Mucosa of gallbladder (tissue), 1 donor: ENCODE measurements around the gene JAM3. TPM values are rescaled to one million over a fixed set of nuclear protein-coding genes. Genes with fewer than 3 reads are reported as not detected.
"Not testable (repeated sequence)": the region's sequence is repeated elsewhere in the genome, so short reads cannot be mapped to it uniquely, and the experiment has no call there.

ENCODE experiments used
- DNase-seq: peaks from one replicate; pipeline ENCODE4 v3.0.0-alpha.2; 2020; ENCODE audit warnings: low spot score
- total RNA-seq: library from RNA; stranded (reverse); gene quantifications from one replicate; pipeline ENCODE4 v1.2.1, GENCODE V29; 2021
- donor health status: DM: no; HTN: no; CAD: no.

Gene JAM3
- total RNA-seq, 1 donor from 2014 or later, result 50.3 TPM

DNA sequence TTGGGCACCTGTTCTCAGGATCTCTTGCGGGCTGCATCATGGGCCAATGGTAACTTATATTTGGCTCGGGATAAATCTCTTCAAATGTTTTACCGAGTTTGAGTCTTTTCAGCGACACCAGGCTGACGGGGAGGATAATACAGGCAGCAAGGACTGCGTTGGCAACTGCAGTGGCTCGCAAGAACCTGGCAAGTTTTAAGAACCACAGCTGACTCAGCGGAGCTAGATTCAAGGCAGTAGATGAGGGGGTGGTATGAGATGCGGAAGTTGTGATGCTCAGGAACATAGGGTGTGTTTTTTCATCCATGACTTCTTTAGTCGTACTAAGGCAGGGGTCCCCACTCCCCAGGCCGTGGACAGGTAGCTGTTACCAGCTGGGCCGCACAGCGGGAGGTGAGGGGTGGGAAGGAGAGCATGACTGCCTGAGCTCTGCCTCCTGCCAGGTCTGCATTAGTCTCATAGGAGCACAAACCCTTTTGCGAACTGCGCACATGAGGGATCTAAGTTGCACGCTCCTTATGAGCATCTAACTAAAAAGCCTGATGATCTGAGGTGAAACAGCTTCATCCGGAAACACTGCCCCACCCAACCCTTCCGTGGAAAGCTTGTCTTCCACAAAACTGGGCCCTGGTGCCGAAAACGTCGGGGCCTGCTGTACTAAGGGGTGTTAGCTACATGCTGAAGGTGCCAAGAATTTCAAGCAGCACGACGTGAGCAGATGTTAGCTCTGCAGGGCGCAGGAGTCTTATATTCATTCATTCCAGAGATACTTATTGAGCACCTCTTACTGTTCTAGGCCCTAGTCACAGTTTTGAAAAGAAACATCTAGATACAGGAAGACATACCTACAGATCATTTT lies 6.4 kb upstream of the JAM3 start:
- no peak for DNase-seq

DNA sequence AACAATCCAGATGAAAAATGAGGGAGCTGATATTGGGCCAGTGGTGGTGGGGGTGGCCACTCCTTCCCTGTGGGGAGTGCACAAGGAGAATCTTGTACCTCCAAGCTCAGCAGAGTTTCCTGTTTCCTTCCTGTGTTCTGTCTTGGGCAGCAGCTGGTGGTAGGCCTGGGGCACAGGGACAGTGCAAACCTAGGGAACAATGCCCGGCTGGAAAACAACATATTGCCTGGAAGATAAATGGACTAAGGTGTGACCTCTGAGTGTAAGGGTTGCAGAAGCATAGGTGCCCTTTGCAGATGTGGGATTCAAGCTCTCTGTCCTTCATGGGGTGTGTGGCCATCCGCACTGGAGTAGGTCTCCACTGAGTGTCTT lies 5.8 kb upstream of the JAM3 start:
- DNase-seq, result no peak

DNA sequence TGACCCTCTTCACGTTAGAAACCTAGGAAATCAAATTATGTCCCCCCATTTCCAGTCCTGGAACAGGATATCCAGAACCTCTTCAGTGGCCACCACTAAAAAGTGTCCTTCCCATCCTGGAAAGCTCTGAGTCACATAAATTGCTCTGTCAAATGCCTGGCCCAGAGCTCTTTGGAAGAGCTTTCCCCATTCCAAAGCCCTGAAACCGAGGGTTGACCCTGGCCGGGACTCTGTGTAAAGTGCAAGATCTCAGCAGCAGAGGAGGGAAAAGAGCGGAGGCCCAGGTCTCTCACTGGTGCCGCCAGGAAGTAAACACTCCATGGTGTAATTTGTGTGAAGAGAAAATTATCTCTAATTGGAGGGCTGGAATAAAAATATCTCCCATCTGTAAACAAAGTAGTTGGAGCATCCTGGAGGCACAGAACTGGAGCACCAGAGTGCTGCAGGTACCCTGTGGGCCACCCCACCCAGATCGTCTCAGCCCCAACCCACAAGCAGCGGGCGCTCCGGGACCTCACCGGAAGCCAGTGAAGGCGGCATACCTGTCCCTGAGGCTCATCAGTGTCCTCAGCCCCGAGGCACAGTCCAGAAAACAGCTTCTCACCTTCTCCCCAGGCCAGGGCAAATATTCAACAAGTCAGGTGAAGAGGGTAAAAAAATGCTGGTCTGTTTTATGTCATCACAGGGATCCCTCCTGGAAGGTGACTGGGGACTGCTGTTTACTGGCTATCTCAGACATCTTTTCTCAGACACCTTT lies 4.7 kb upstream of the JAM3 start:
- no peak for DNase-seq

DNA sequence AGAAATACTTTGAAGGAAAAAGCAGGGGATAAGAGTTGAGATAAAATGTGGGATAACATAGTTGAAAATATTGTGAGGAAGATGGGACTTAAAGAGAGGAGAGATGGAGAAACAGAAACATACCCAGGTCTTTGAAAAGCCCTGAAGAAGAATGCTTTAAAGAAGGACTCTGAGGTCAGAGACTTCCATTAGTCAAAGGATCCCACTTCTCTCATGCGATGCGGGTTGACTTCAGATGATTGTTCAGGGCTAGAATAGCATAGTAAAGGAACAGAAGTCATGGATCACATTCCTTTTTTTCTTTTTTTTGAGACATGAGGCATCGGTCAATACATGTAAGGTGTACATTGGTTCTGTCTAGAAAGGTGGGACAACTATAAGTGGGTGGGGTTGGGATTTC lies 3.5 kb upstream of the JAM3 start:
- no peak for DNase-seq

DNA sequence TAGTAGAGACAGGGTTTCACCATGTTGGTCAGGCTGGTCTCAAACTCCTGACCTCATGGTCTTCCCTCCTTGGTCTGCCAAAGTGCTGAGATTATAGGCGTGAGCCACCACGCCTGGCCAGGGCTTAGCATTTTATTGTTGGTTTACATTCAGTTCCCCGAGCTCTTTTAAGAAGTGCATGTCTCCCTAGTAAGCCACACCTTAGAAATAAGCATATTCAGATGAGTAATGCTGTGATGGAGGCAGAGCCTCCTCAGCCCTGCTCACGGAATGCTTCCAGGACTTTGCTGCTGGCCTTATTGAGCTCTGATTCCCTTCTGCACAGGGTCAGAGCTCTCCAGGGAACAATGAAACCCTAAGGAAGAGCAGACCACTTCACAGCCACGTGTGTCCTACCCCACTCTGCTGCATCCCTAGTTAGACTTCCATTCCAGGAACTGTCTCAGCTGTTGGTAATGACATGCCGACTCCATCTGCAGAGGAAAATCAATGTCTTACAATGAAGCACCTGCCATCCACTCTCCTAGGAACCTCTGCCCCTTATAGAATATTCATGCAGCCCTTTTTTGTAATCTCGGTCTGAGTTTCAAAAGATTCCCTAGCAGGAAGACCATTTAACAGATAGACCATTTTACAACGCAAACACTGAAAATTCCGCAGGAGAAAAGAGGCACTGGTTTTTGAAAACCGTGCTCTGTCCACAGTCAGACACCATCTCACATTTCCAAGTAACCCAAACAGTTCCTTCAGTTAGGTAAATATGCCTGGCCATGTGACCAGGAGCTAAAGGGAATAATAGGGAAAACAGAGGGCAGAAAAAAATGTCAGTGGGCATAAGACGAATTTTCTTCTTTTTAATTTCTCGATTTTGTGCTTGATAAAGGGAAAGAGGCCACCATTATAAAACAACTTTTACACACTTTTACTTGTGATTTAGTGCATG lies 1.7 kb upstream of the JAM3 start:
- no peak for DNase-seq

DNA sequence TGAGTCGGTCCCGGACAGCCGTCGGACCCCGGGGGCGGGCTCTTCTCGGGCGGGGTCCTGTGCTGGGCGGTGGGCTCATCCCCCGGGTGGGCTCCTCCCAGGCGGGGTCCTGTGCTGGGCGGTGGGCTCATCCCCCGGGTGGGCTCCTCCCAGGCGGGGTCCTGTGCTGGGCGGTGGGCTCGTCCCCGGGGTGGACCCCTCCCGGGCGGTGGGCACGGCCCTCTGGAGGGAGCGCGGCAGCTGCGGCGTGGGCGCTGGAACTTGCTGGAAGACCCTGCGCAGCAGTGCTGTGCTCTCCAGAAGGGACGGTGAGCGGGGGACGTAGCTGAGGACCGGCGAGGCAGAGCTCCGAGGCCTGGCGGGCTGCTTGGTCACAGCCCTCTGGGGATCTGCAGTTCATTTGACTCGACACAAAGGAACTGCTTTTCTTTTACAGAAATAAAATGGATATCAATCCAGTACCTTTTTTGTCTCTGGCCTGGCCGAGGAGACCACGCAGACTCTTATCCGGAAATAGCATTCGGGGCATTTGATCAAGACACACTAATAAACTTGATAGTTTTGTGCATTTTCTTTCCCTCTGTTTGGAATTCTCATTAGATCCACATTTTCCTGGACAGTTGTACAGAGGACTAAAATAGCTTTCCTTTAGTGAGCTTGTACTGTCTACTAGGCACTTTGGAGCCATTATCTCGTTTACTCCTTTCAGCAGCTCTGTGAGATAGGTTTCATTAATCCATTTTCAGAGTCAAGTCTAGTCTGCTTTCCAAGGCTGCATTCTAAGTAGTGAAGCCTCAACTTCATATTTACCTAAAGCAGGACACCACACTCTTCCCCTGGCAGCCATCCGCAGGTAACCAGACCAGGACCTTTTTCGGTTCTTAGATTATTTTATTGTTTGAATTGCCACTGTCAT lies 812 bp downstream of the JAM3 start:
- DNase-seq, result no peak

DNA sequence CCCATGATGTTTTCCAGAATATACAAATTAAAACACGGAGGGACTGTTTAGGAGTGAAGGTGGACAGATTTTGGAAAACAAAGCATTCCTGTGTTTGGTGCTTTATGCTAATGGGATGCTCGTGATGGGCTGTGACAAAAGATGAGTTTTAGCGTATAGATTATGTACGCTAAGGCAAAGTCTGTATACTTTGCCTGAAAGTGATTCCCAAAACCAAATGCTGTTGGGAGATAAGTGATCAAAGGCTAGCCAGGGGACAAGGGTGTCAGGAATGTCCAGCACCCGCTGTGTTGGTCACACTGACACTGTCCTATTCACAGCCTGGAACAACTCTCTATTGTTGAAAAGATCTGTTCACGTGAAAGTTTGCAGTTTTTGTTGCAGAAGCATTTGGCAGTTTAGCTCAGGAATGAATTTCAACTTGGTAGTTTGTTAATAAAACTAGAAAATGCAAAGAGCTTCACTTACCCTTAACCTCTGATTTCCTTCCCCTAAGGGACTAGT lies 1.5 kb downstream of the JAM3 start:
- no peak for DNase-seq

DNA sequence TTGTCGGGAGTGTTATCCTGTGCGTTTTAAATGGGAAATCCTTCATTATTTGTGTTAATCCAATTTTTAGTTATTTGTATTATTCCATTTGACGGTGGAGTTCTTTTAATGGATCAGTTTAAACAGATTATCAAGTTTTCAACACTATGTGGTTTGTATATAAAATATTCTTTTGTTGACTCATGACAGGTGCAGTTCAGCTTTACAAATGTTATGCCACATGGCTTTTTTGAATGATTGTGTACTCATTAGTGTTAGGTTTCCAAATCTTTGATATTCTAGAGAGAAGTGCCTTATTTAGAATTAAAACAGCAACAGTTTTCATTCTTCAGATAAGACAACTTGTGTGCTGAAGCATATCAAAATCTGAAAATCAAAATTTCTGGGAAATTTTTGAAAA lies 2.4 kb downstream of the JAM3 start:
- DNase-seq, result no peak

DNA sequence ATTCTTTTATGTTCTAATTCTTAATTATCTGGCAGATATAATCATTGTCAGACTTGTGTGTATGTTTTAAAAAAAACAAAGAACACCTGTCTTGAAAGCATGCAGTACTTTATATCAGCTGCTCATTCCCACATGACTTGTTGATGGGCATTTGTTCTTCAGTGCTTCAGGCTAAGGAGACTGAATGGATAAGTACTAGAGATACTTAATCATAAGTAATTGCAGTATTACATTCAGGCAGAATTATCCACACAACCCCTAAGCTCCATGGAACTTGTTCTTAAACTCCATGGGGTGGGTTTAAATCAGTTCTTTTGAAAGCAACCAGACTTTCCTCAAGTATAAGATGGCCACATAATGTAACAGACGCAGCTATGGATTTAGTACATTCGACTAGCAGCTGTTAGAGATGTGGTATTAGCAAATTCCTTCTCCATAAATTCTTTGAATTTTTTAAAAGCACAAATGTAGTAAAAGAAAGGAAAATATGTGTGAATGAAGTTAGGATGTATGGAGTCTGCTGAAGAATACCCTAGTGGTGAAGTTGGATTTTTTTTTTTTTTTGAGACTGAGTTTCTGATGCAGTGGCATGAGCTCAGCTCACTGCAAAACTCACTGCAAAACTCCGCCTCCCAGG lies 3.0 kb downstream of the JAM3 start:
- no peak for DNase-seq

DNA sequence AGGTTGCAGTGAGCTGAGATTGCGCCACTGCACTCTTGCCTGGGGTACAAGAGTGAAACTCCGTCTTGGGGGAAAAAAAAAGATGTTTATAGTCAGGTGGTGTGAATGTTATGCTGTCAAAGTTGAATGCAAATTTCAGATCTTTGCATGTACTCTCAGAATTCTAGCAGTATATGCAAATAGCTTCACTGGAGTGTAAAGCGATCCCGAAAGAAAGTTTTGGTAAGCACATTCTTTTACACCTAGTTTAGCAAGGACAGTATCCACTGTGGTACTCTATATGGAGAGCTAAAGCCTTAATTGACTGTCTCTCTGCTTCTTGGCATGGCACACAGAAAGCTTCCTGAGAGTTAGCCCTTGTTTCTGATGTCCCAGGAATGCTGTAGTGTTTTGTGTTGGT lies 4.0 kb downstream of the JAM3 start:
- no peak for DNase-seq

DNA sequence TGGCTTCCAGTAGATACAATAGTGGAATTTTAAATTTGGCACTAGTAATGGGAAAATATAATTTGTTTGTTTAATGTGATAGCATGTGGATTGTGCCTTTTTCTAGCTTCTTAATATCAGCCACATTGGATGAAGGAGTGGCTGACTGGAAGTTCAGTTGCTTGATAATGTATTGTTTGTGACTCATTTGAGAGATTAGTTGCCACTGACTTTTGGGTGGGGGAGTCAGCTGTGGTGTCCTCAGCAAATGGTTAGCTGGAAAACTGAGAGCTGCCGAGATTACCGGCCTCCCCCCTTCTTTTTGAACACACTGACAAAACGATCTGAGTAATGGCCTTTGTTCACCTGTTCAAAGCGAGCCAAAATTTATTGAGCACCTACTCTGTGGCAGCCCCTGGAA lies 5.5 kb downstream of the JAM3 start:
- no peak for DNase-seq

DNA sequence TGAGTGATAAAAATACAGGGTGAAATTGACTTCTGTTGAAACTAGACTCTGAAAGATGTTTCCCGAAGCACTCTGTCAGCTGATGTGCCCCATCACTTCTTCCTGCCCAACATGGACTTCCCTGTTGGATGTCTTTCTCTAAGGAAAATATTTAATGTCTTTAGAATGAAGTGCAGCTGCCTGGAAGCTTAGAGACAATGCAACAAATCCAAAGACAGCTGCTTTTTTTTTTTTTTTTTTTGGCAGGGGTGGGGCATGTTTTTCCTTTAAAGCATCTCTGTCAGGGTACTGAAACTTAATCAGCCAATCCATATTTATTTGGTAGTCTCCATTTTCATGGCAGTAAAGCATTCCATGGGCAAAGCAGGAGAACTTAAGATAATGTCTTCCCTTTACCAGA lies 5.9 kb downstream of the JAM3 start:
- DNase-seq, result no peak

DNA sequence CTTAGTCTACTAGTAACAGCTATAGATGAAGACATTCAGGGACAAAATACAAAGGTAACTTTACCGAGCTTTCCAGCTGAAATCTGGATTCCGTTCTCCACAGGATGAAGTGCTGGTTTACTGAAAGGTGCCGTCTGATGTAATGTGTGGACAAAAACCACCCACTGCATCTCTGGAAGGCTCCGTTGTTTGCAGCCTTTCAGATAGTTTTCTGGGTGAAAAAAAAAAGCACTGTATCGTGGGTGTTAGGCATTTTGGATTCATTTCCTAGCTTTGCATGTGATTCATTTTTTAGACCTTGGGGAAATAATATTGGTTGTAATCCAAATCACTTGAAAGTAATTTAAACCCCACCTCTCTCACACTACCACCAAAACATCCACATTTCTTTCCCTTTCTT lies 10.4 kb downstream of the JAM3 start:
- no peak for DNase-seq

DNA sequence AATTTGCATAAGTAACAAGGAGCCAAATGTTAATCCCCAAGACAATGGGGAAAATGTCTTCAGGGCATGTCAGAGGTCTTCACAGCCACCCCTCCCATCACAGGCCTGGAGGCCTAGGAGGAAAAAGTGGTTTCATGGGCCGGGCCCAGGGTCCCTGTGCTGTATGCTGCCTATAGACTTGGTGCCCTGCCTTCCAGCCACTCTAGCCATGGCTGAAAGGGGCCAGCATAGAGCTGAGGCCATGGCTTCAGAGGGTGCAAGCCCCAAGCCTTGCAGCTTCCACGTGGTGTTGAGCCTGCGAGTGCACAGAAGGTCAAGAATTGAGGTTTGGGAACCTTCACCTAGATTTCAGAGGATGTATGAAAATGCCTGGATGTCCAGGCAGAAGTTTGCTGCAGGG lies 12.4 kb downstream of the JAM3 start:
- DNase-seq, result not testable (repeated sequence)

DNA sequence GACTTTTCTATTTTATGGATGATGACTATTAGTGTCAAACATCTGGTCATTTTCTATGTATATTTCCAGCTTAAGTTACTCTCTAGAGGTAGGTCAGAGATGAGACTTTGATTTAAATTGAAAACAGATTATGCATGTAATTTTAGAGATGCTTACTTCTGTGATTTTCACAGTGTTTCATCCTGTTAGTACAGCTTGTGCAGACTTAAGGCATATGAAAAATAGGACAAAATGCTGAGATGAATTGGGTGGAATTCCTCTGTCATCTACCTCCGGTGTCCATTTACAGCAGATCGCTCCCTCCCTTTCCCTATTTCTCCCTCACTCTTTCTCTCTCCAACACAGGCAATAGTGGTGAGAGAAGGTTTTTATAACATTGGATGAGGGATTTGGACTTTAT lies 14.1 kb downstream of the JAM3 start:
- no peak for DNase-seq

DNA sequence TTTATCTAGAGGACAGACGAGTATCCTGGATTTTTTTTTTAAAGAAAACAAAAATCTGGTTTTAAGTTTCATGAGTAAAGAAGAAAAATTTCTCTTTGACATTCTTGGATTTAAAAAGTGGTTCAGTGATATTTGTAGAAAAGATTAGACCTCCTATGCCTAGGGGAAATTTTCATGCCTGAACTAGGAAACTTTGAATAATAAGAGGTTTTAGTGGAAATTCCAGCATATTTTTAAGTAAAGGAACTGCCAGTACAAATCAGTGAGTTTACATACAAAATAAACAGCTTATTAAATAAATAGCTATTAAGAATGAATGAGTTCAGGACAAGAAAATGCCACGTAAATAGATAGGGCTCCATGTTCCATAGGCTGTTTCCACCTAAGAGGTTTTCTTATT lies 17.5 kb downstream of the JAM3 start:
- DNase-seq, result no peak

DNA sequence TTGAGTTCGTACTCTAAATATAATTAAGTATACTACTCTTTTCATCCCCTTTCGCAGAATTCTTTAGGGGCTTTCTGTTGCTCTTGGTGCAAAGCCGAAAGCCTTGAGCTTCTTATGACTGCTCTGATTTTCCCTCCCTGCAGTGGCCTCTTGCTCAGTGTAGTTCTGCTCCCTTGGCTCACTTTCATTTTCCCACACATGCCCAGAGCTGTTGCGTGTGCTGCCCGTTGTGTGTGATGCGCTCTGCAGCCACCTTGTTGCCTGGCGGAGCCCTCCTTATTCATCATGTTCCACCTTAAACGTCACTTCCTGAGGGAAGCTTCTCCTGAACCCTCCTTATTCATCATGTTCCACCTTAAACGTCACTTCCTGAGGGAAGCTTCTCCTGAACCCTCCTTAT lies 23.1 kb downstream of the JAM3 start:
- not testable (repeated sequence) for DNase-seq

DNA sequence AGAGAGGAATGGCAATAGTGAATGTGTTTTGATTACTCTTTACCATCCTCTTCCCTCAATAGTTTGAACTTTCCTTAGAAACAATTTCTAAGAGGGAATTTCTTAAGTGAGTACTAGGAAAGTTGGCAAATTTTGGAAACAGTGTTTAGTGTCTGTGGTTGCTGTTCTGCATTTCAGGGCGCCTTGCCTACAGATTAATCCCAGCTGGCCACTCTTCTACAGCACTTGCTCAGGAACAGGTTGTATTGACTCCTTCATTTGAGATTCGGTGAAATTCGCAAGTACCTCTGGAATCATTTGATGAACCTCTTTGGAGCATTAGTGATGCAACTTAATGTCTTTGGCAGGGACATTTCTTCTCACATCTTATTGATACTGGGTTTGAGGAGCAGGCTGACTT lies 28.3 kb downstream of the JAM3 start:
- DNase-seq, result no peak

DNA sequence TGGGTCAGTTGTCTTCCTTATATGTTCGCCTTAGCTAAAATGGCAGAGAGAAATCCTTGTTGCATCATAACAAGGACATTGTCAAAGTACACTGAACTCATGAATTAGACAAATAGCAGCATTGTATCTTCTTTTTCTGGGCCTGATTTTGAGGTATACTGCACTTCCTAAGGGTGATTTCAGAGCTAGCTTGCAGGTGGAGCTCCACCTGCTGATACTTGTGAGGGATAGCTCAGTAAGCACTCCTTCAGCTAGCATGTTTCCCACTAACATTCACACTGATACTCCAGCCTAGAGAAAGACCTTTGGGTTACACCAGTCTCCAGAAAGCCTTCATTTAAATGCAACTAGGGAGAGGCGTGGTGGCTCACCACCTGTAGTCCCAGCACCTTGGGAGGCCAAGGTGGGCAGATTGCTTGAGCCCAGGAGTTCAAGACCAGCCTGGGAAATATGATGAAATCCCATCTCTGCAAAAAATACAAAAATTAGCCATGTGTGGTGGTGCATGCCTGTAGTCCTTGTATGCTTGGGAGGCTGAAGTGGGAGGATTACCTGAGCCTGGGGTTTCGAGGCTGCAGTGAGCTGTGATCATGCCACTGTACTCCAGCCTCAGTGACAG lies 29.8 kb downstream of the JAM3 start:
- no peak for DNase-seq

DNA sequence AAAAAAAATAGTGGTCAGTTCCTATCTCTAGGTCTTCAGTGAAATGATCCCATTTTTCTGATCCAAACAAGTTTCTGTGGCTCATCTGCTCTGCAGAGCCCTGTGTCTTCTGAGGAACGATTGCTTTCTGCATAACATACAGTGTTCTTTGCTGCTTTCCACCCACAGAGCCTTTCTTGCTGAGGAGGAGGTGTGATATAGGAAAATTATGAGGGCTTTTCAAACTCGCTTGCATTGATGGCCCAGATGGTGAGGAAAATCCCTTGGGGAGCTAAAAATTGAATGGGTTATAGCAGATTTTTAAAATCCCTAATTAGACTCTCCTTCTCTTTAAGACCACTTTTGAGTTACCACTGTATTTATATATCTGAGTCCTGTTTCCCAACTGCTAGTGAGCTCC lies 31.3 kb downstream of the JAM3 start:
- no peak for DNase-seq
